Smooth muscle cell (in vitro differentiated cells): Measurements from ENCODE around the gene CANT1. TPM values are rescaled to one million over a fixed set of nuclear protein-coding genes. Genes with fewer than 3 reads are reported as not detected.
A peak's percentile ranks its signal among the peaks of the same experiment; 100 is the strongest.

Experiments used
- DNase-seq: peaks from one replicate; lab custom pipeline; 2025; ENCODE audit not compliant: unreplicated experiment; lab: John Stamatoyannopoulos, UW
- H2AFZ ChIP-seq: fragments of 200-600 bp; sonication (generic); 2 replicates; pipeline ENCODE4 v1.6.0; 2016; ENCODE audit warnings: antibody characterized with exemption, low read depth, mild to moderate bottlenecking
- H3F3A ChIP-seq: fragments of 200-600 bp; sonication (generic); 2 replicates; pipeline ENCODE4 v1.6.0; 2017; ENCODE audit warnings: antibody characterized with exemption, low read depth
- H3K27ac ChIP-seq: fragments of 200-600 bp; sonication (generic); 2 replicates; pipeline ENCODE4 v1.5.1; 2016; ENCODE audit warnings: low read depth, mild to moderate bottlenecking
- H3K27me3 ChIP-seq: fragments of 200-600 bp; sonication (generic); 2 replicates; pipeline ENCODE4 v1.6.1; 2016; ENCODE audit warnings: low read depth, mild to moderate bottlenecking
- H3K36me3 ChIP-seq: fragments of 200-600 bp; sonication (generic); 2 replicates; pipeline ENCODE4 v1.5.1; 2016; ENCODE audit warnings: low read depth
- H3K4me1 ChIP-seq: fragments of 200-600 bp; sonication (generic); 2 replicates; pipeline ENCODE4 v1.5.1; 2016; ENCODE audit warnings: low read depth
- H3K4me2 ChIP-seq: fragments of 200-600 bp; sonication (generic); 2 replicates; pipeline ENCODE4 v1.6.0; 2016; ENCODE audit warnings: mild to moderate bottlenecking
- H3K4me3 ChIP-seq: fragments of 200-600 bp; sonication (generic); 2 replicates; pipeline ENCODE4 v1.5.1; 2016; ENCODE audit warnings: mild to moderate bottlenecking
- H3K79me2 ChIP-seq: fragments of 200-600 bp; sonication (generic); 2 replicates; pipeline ENCODE4 v1.6.0; 2016; ENCODE audit warnings: low read depth, mild to moderate bottlenecking
- H3K9ac ChIP-seq: fragments of 200-600 bp; sonication (generic); 2 replicates; pipeline ENCODE4 v1.6.0; 2016; ENCODE audit warnings: low read depth
- H3K9me3 ChIP-seq: fragments of 200-600 bp; sonication (generic); replicated peaks from 2 replicates; pipeline ENCODE4 v1.5.1; 2016; ENCODE audit warnings: low read depth
- H4K20me1 ChIP-seq: fragments of 200-600 bp; sonication (generic); 2 replicates; pipeline ENCODE4 v1.6.0; 2016; ENCODE audit warnings: low read depth
- WGBS: methylation state at CpG from one replicate; pipeline ENCODE4 v1.1.7; 2016; ENCODE audit warnings: low lambda C conversion rate; 5-methylcytosine and 5-hydroxymethylcytosine counted together
- polyA plus RNA-seq: library from polyadenylated mRNA; unstranded; fragments of >200 nt; fragmentation: Nextera tagmentation; extraction: Ambion mirVana; gene quantifications from 2 replicates; pipeline ENCODE4 v1.2.1, GENCODE V29; 2016
- total RNA-seq: library from RNA; depleted of rRNA; stranded (reverse); fragments of >200 nt; gene quantifications from 2 replicates; pipeline ENCODE4 v1.2.3, GENCODE V29; 2014
- TF ChIP-seq, protein P1 (sequence below): fragments of 200-600 bp; sonication (generic); IDR thresholded peaks from 2 replicates; pipeline ENCODE4 v1.5.1; 2017; ENCODE audit warnings: borderline replicate concordance, mild to moderate bottlenecking, antibody characterized with exemption; ENCODE audit not compliant: insufficient read depth, poor library complexity, severe bottlenecking

The CANT1 gene
- 41.9 and 42.1 TPM in 2 replicates for total RNA-seq
- polyA plus RNA-seq: 36.5 and 38.3 TPM in 2 replicates

DNA sequence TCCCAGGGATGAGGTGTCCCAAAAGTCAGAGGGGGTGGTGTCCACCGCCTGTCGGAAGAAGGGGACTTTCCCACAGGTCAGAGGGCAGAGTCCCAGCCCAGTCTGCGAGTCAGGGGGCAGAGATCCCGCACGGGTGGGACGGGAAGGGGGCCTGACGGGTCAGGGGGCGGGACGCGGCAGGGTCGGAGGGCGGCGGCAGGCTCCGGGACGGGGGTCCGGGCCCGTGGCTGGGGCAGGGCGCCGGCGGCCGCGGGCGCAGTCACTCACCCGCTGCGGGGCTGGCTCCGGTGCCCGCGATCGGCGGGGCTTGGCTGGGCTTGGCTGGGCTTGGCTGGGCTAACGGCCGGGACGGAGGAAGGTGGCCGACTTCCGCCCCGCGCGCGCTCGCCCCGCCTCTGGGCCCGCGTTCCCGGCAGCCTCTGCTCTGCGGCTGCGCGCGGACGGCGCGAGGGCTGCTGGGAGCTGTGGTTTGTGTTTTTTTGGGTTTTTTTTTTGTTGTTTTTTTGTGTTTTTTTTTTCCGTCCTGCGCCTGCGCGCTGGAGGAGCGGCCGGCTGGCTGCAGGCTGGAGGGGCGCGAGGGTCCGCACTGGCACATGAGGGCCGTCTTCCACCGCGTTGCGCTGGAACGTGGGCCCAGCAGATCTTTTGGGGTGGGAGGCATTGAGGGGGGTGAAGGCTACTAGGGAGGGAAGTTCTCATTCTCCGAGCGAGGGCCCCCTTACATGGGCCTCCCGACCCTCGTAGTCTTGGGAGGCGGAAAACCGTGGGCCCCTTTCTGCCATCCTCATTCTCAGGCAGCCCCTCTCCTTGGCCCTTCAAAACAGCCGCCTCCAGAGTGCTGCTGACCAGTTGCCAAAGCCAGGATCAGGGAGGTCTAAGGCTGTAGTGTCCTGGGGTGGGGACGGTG lies at the start of gene CANT1:
Gene CANT1 (minus strand): TSS at position 368 of the 907 bp plus-strand sequence. CDS start 12,142 bp downstream, outside the sequence.
- DNase-seq: peak; percentile 39
- Histone ChIP-seq H3K79me2 (peaks cover 30% of the 10 kb centered on the region), H3K9me3 (no peaks in the 10 kb centered on the region), H3K27me3 (no peaks in the 10 kb centered on the region), H2AFZ (peak within 1 kb of the TSS; percentile 89), H3K4me1 (peaks cover 5% of the 10 kb centered on the region), H3F3A (no peaks in the 10 kb centered on the region), H3K27ac (peak within 1 kb of the TSS; percentile 56), H3K4me3 (peak within 1 kb of the TSS; percentile 95), H4K20me1 (peaks cover 39% of the 10 kb centered on the region), H3K4me2 (peak within 1 kb of the TSS; percentile 98), H3K9ac (peak within 1 kb of the TSS; percentile 95), H3K36me3 (no peaks in the 10 kb centered on the region)
- 2% methylated on average over 54 of the region's 73 CpGs for whole genome bisulfite sequencing
- TF ChIP-seq, protein P1, sequence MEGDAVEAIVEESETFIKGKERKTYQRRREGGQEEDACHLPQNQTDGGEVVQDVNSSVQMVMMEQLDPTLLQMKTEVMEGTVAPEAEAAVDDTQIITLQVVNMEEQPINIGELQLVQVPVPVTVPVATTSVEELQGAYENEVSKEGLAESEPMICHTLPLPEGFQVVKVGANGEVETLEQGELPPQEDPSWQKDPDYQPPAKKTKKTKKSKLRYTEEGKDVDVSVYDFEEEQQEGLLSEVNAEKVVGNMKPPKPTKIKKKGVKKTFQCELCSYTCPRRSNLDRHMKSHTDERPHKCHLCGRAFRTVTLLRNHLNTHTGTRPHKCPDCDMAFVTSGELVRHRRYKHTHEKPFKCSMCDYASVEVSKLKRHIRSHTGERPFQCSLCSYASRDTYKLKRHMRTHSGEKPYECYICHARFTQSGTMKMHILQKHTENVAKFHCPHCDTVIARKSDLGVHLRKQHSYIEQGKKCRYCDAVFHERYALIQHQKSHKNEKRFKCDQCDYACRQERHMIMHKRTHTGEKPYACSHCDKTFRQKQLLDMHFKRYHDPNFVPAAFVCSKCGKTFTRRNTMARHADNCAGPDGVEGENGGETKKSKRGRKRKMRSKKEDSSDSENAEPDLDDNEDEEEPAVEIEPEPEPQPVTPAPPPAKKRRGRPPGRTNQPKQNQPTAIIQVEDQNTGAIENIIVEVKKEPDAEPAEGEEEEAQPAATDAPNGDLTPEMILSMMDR: no peak

DNA sequence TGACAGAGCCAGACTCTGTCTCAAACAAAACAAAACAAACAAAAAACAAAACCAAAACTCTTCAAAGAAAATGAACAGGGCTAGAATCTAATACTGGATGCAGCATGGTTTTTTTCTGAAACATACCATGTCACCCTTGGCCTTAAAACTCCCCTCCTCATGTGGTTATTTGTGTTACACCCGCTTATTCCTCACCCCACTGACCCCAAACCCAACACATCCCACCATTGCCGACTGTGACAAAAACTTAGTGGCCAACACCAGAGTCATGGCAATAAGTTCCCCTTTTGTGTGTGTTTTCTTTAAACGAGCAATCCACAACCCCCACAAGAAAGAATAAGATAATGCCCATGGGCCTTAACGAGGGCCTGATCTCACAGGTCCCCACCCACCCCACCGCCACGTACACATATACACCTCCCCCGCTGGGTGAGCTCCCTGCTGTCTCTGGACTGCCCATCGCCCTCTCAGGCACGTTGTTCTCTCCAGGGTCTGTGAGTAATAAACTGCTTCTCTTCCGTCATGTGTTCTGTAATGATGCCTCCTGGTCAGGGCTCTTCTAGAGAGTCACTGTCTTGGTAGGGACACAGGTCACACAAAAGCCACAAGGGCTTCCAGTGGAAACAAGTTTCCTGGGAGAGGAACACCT lies 48.3 kb upstream of the CANT1 start:
- TF ChIP-seq, protein P1: no peak
- Histone ChIP-seq H3F3A (no peaks in the 10 kb centered on the region), H4K20me1 (no peaks in the 10 kb centered on the region), H2AFZ (no peak overlapping the region), H3K27me3 (no peaks in the 10 kb centered on the region), H3K4me2 (no peak overlapping the region), H3K9me3 (peaks cover 7% of the 10 kb centered on the region), H3K4me1 (no peaks in the 10 kb centered on the region), H3K27ac (no peak overlapping the region), H3K9ac (no peak overlapping the region), H3K4me3 (no peak overlapping the region), H3K79me2 (no peaks in the 10 kb centered on the region), H3K36me3 (no peaks in the 10 kb centered on the region)
- DNase-seq: no peak
- 89% methylated on average over 10 of the region's 10 CpGs for WGBS

DNA sequence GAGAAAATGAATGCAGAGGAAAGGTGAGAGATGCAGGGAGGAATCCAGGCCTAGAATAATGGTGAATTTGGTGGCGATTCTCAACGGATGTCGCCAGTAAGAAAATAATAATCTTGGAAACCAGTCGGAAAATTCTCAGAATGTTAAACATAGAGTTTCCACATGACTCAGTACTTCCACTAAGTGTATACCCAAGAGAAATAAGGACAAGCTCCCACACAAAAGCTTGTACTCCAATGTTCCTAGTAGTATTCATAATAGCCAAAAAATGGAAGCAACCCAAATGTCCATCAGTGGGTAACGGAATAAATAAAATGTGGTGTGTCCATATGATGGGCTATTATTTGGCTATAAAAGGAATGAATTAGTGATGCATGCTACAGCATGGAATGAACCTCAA lies 45.6 kb upstream of the CANT1 start:
- no peaks in the 10 kb centered on the region for H3F3A ChIP-seq
- no peak overlapping the region for H3K4me3 ChIP-seq
- no peaks in the 10 kb centered on the region for H3K4me1 ChIP-seq
- no peaks in the 10 kb centered on the region for H3K27me3 ChIP-seq
- no peak overlapping the region for H2AFZ ChIP-seq
- TF ChIP-seq, protein P1: no peak
- no peak for DNase-seq
- no peaks in the 10 kb centered on the region for H4K20me1 ChIP-seq
- WGBS: 89% methylated on average over 5 of the region's 5 CpGs
- no peak overlapping the region for H3K4me2 ChIP-seq
- H3K27ac ChIP-seq: no peak overlapping the region
- H3K79me2 ChIP-seq: no peaks in the 10 kb centered on the region
- no peaks in the 10 kb centered on the region for H3K36me3 ChIP-seq
- H3K9ac ChIP-seq: no peak overlapping the region
- peaks cover 7% of the 10 kb centered on the region for H3K9me3 ChIP-seq
